MV-4-11 (cell line): ENCODE data around the gene ELAVL3.
"Not testable (repeated sequence)": the region's sequence is repeated elsewhere in the genome, so short reads cannot be mapped to it uniquely, and the experiment has no call there.

Experiments used
- DNase-seq: peaks from one replicate; lab custom pipeline; 2025; lab: John Stamatoyannopoulos, UW

Gene ELAVL3

GRCh38 chr19:11435833-11436313 lies 45.0 kb downstream of the ELAVL3 start:
- DNase-seq = no peak

GRCh38 chr19:11435057-11435832 lies 45.6 kb downstream of the ELAVL3 start, which contains the start of the genes ODAD3 and PRKCSH:
Gene ODAD3, minus strand, starts transcription at chr19:11435121. Its CDS starts 105 bp downstream, at chr19:11435016.
Gene PRKCSH, plus strand, starts transcription at chr19:11435635. Its CDS starts 483 bp downstream, at chr19:11436118.
- DNase-seq = peak; percentile 100

GRCh38 chr19:11434703-11435056 lies 46.2 kb downstream of the ELAVL3 start:
- DNase-seq = no peak

GRCh38 chr19:11433526-11433925 lies 47.3 kb downstream of the ELAVL3 start:
- not testable (repeated sequence) for DNase-seq

GRCh38 chr19:11426656-11427055 lies 54.2 kb downstream of the ELAVL3 start:
- DNase-seq = no peak

GRCh38 chr19:11425719-11426457 lies 55.0 kb downstream of the ELAVL3 start:
- DNase-seq = no peak

GRCh38 chr19:11423791-11424181 lies 57.1 kb downstream of the ELAVL3 start:
- no peak for DNase-seq

GRCh38 chr19:11423164-11423790 lies 57.6 kb downstream of the ELAVL3 start:
- no peak for DNase-seq

GRCh38 chr19:11422163-11423065 lies 58.4 kb downstream of the ELAVL3 start:
- DNase-seq = peak; percentile 78

- DNase-seq = peak; percentile 34
These were observed 59.3 kb downstream of the ELAVL3 start for GRCh38 chr19:11421371-11422098.

GRCh38 chr19:11420429-11421370 lies 60.1 kb downstream of the ELAVL3 start:
- peak; percentile 25 for DNase-seq

- no peak for DNase-seq
These were observed 62.0 kb downstream of the ELAVL3 start, which contains the start of gene RGL3 for GRCh38 chr19:11418549-11419506. Gene RGL3, minus strand, starts transcription at chr19:11419314. Its CDS starts 36 bp downstream, at chr19:11419278.

GRCh38 chr19:11418094-11418548 lies 62.7 kb downstream of the ELAVL3 start:
- DNase-seq = no peak

GRCh38 chr19:11416346-11417052 lies 64.3 kb downstream of the ELAVL3 start:
- no peak for DNase-seq

- DNase-seq = no peak
These were observed 66.3 kb downstream of the ELAVL3 start for GRCh38 chr19:11414544-11414943.

- peak; percentile 35 for DNase-seq
These were observed 70.2 kb downstream of the ELAVL3 start for GRCh38 chr19:11410682-11411081.

GRCh38 chr19:11408591-11408990 lies 72.3 kb downstream of the ELAVL3 start:
- DNase-seq = no peak
